H1 (cell line): Measurements from ENCODE around the gene ASCL2. TPM values are rescaled to one million over a fixed set of nuclear protein-coding genes. Genes with fewer than 3 reads are reported as not detected.

Experiments used
- BCL11A ChIP-seq, 2 experiments: IDR thresholded peaks; one replicate each; pipeline ENCODE4 v1.6.1; 2011; ENCODE audit warnings: low read depth in 2 of 2, low read length in 2 of 2, mild to moderate bottlenecking in 2 of 2
- CHD1 ChIP-seq: IDR thresholded peaks from 2 replicates; pipeline ENCODE4 v1.6.1; 2012; ENCODE audit warnings: low read depth, low read length, improper control_type of control experiment
- CHD2 ChIP-seq: IDR thresholded peaks from 2 replicates; pipeline ENCODE4 v1.6.1; 2012; ENCODE audit warnings: low read length, improper control_type of control experiment
- EZH2 ChIP-seq: fragments of 200-600 bp; sonication (generic); IDR thresholded peaks from 2 replicates; pipeline ENCODE4 v1.7.1; 2012; ENCODE audit warnings: low read depth, mild to moderate bottlenecking, moderate library complexity, low read length, inconsistent platforms; ENCODE audit not compliant: severe bottlenecking
- FOSL1 ChIP-seq: IDR thresholded peaks from 2 replicates; pipeline ENCODE4 v1.6.1; 2011; ENCODE audit warnings: mild to moderate bottlenecking, low read depth, low read length, moderate library complexity; ENCODE audit not compliant: insufficient read depth
- GABPA ChIP-seq: IDR thresholded peaks from 2 replicates; pipeline ENCODE4 v1.6.1; 2011; ENCODE audit warnings: mild to moderate bottlenecking, low read length, moderate library complexity, borderline replicate concordance; ENCODE audit not compliant: insufficient read depth
- GTF2F1 ChIP-seq: IDR thresholded peaks from 2 replicates; pipeline ENCODE4 v1.6.1; 2012; ENCODE audit warnings: low read depth, low read length, improper control_type of control experiment, borderline replicate concordance
- JUN ChIP-seq: IDR thresholded peaks from 2 replicates; pipeline ENCODE4 v1.6.1; 2011; ENCODE audit warnings: low read depth, mild to moderate bottlenecking, improper control_type of control experiment, low read length
- JUND ChIP-seq: IDR thresholded peaks from 2 replicates; pipeline ENCODE4 v1.6.1; 2011; ENCODE audit warnings: mild to moderate bottlenecking, improper control_type of control experiment, low read length
- KDM5A ChIP-seq: fragments of 200-600 bp; IDR thresholded peaks from 2 replicates; pipeline ENCODE4 v1.7.1; 2012; ENCODE audit warnings: mild to moderate bottlenecking, low read length, inconsistent platforms, mixed read lengths
- POLR2A ChIP-seq, 2 experiments: IDR thresholded peaks; 1 replicate in 1 of 2; 2 replicates in 1 of 2; pipeline ENCODE4 v1.6.1; 2011; ENCODE audit warnings: low read depth in 2 of 2, low read length in 2 of 2, mild to moderate bottlenecking in 2 of 2; ENCODE audit errors: control extremely low read depth in 1 of 2
- POLR2AphosphoS5 ChIP-seq: IDR thresholded peaks from 2 replicates; pipeline ENCODE4 v1.6.1; 2011; ENCODE audit warnings: low read depth, low read length
- RAD21 ChIP-seq, 2 experiments: IDR thresholded peaks in 1 of 2; conservative IDR thresholded peaks in 1 of 2; 2 replicates each; pipeline ENCODE4 v1.6.1; 2011; ENCODE audit warnings: low read depth in 2 of 2, low read length in 2 of 2, improper control_type of control experiment in 1 of 2, inconsistent platforms in 1 of 2, mild to moderate bottlenecking in 1 of 2, moderate library complexity in 1 of 2
- RNF2 ChIP-seq: fragments of 200-900, 300-1000 bp; sonication (generic); IDR thresholded peaks from 2 replicates; pipeline ENCODE4 v1.7.1; 2016; ENCODE audit warnings: borderline replicate concordance, low read depth, mild to moderate bottlenecking, antibody characterized with exemption, low read length; ENCODE audit not compliant: poor library complexity, severe bottlenecking; ENCODE audit errors: missing control alignments
- SAP30 ChIP-seq: fragments of 300-600 bp; sonication (generic); IDR thresholded peaks from 2 replicates; pipeline ENCODE4 v1.7.1; 2012; ENCODE audit warnings: low read length, moderate library complexity, mild to moderate bottlenecking, inconsistent platforms; ENCODE audit not compliant: insufficient read depth, insufficient replicate concordance
- YY1 ChIP-seq: IDR thresholded peaks from 2 replicates; pipeline ENCODE4 v1.6.1; 2011; ENCODE audit warnings: low read depth, mild to moderate bottlenecking, low read length
- ZNF274 ChIP-seq: IDR thresholded peaks from 2 replicates; pipeline ENCODE4 v1.7.0; 2012; ENCODE audit warnings: low read length, borderline replicate concordance; ENCODE audit errors: extremely low read depth
- polyA plus RNA-seq, 7 experiments: library from polyadenylated mRNA; depleted of rRNA in 3 of 7; stranded (reverse) in 5 of 7; unstranded in 2 of 7; fragments of >200 nt in 5 of 7; fragments of 200-250 nt in 2 of 7; gene quantifications; 1 replicate in 5 of 7; 2 replicates in 1 of 7; 4 replicates in 1 of 7; pipeline versions ENCODE4 v1.2.1 to v1.2.3, GENCODE V29; 2011 to 2013; ENCODE audit warnings: missing spikeins in 2 of 7, mixed read lengths in 2 of 7
- total RNA-seq: library from RNA; stranded (reverse); fragmentation: NEBNext Ultra II Directional; extraction: Animal tissue kit (Norgen Biotek cat#: 25700); gene quantifications from 2 replicates; pipeline ENCODE4 v1.2.1, GENCODE V29; 2021

The ASCL2 gene
- total and polyA plus RNA-seq, 2 of the 8 experiments (the other 6 are each of a cell fraction or from before 2014, with no cell fraction given): 0.51 to 0.56 TPM

DNA sequence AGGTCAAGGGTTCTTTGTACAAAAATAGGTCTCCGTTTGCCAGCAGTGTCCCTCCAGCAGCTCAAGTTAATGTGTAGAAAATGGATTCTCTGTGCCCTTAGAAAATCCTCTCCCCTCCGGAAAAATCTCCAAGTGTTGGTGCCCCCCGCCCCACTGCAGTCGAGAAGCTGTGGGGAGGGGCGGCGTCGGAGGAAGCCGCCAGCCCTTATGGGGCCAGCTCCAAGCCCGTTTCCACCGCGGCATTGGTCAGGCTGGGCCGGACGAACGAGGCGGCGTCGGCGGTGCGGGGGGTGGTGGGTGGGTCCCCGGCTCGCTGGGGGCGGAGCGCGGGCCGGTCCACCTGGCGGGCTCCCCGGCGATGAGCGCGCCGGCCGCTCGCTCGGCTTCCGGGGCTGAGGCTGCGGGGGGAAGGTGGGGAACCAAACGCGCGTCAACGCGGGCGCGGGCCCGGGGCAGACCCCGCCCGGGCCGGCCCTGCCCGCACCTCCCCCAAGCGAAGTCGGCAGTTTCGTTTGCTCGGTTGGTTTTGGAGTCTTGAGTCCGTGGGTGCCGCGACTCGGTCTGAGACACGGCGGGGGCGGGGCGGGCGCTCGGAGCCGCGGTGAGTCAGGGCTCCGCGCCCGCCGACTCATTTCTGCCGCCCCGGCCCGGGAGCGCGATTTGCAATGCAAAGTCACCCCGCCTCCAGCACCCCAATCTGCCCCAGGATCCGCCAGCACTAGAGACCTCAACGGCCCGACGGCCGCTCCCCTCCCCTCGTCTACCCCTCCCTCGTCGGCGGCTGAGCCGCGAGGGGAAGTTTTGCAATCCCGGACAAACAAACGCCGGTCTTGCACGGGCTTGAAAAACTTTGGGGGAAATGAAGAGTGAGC, 1.4 kb downstream of the ASCL2 start (continued):
- TF ChIP-seq ZNF274 (no peak), JUND (no peak), CHD1 (no peak), RAD21 (IDR thresholded peaks at IDR 0.05 in 1 of 2, conservative IDR thresholded peaks at IDR 0.05 in 1 of 2; ENCODE audit: low read depth in 2 of 2, low read length in 2 of 2) (no peak), POLR2A (IDR thresholded peaks at IDR 0.05; ENCODE audit: control extremely low read depth in 1 of 2, low read depth in 2 of 2, low read length in 2 of 2) (no peak), JUN (no peak), YY1 (no peak), RNF2 (no peak), CHD2 (no peak), GTF2F1 (no peak), POLR2AphosphoS5 (no peak), FOSL1 (no peak), SAP30 (no peak), BCL11A (IDR thresholded peaks at IDR 0.05; ENCODE audit: low read depth in 2 of 2, low read length in 2 of 2) (no peak), KDM5A (no peak), EZH2 (peak; percentile 37), GABPA (no peak)
